WTC11 (cell line): ENCODE data around the gene CDA. TPM values are rescaled to one million over a fixed set of nuclear protein-coding genes. Genes with fewer than 3 reads are reported as not detected.

Experiments used
- ATAC-seq: fragments of 200-7000 bp; cut with Tn5 transposase; 2 replicates; pipeline ENCODE4 v1.10.0; 2021; ENCODE audit warnings: mild to moderate bottlenecking, moderate library complexity
- CTCF ChIA-PET: fragments of 300-600 bp; sonication (Branson Sonifier 250); formaldehyde crosslinking; loops from one replicate; lab custom pipeline; 2021; ENCODE audit warnings: antibody characterized with exemption; lab: Charles Lee
- POLR2A ChIA-PET: fragments of 350-600 bp; sonication (Branson Sonifier 250); formaldehyde crosslinking; loops from one replicate; lab custom pipeline; 2021; ENCODE audit warnings: antibody characterized with exemption; lab: Charles Lee
- DNase-seq: peaks from one replicate; pipeline ENCODE4 v3.0.0; 2021; ENCODE audit warnings: low spot score
- H3K27ac Mint-ChIP-seq: 2 replicates; pipeline ENCODE4 v1.8.0; 2021; ENCODE audit warnings: mixed read lengths
- H3K27me3 Mint-ChIP-seq: 2 replicates; pipeline ENCODE4 v1.8.0; 2021; ENCODE audit warnings: low read depth, mild to moderate bottlenecking, moderate library complexity, mixed read lengths
- H3K36me3 Mint-ChIP-seq: 2 replicates; pipeline ENCODE4 v1.8.0; 2021; ENCODE audit warnings: mixed read lengths
- H3K4me1 Mint-ChIP-seq: 2 replicates; pipeline ENCODE4 v1.8.0; 2022; ENCODE audit warnings: mixed read lengths
- H3K4me3 Mint-ChIP-seq: 2 replicates; pipeline ENCODE4 v1.8.0; 2021; ENCODE audit warnings: mild to moderate bottlenecking, moderate library complexity, mixed read lengths
- H3K9me3 Mint-ChIP-seq: 2 replicates; pipeline ENCODE4 v1.8.0; 2021; ENCODE audit warnings: mixed read lengths
- CBFB ChIP-seq: sonication (generic); formaldehyde crosslinking; IDR thresholded peaks from 2 replicates; pipeline ENCODE4 v1.8.1; 2022; ENCODE audit warnings: mild to moderate bottlenecking, low read depth, missing genetic modification reagents
- CDX4 ChIP-seq: fragments of 250-450 bp; sonication (Bioruptor Pico); IDR thresholded peaks from 2 replicates; pipeline ENCODE4 v1.9.0; 2021; ENCODE audit warnings: moderate library complexity, mild to moderate bottlenecking, inconsistent platforms, borderline replicate concordance
- CREM ChIP-seq: sonication (generic); formaldehyde crosslinking; IDR thresholded peaks from 2 replicates; pipeline ENCODE4 v1.8.1; 2022; ENCODE audit warnings: mild to moderate bottlenecking, missing genetic modification reagents, moderate library complexity
- CTCF ChIP-seq: fragments of 200-600 bp; IDR thresholded peaks from 2 replicates; pipeline ENCODE4 v1.8.0; 2022; ENCODE audit warnings: antibody characterized with exemption
- FOXK1 ChIP-seq: sonication (generic); formaldehyde crosslinking; IDR thresholded peaks from 2 replicates; pipeline ENCODE4 v1.8.0; 2022; ENCODE audit warnings: mild to moderate bottlenecking, moderate library complexity, missing genetic modification reagents
- JAZF1 ChIP-seq: fragments of 250-450 bp; sonication (Bioruptor Pico); IDR thresholded peaks from 2 replicates; pipeline ENCODE4 v1.9.0; 2021; ENCODE audit warnings: moderate library complexity, mild to moderate bottlenecking, inconsistent platforms
- MXD4 ChIP-seq: fragments of 250-450 bp; sonication (Bioruptor Pico); IDR thresholded peaks from 2 replicates; pipeline ENCODE4 v1.8.0; 2021; ENCODE audit warnings: mild to moderate bottlenecking, moderate library complexity, borderline replicate concordance
- NR1H2 ChIP-seq: sonication (generic); formaldehyde crosslinking; IDR thresholded peaks from 2 replicates; pipeline ENCODE4 v1.9.0; 2021; ENCODE audit warnings: mild to moderate bottlenecking, moderate library complexity, missing genetic modification reagents
- RELA ChIP-seq: sonication (generic); formaldehyde crosslinking; IDR thresholded peaks from 2 replicates; pipeline ENCODE4 v1.8.1; 2022; ENCODE audit warnings: missing genetic modification reagents, mild to moderate bottlenecking, borderline replicate concordance
- RORB ChIP-seq: fragments of 250-450 bp; sonication (Bioruptor Pico); IDR thresholded peaks from 2 replicates; pipeline ENCODE4 v1.9.0; 2021; ENCODE audit warnings: mild to moderate bottlenecking
- SMAD4 ChIP-seq: sonication (generic); formaldehyde crosslinking; IDR thresholded peaks from 2 replicates; pipeline ENCODE4 v1.8.0; 2022; ENCODE audit warnings: mild to moderate bottlenecking, missing genetic modification reagents
- TP53 ChIP-seq: sonication (generic); formaldehyde crosslinking; IDR thresholded peaks from 2 replicates; pipeline ENCODE4 v1.8.1; 2023; ENCODE audit warnings: mild to moderate bottlenecking, missing genetic modification reagents
- ZBTB21 ChIP-seq: sonication (generic); formaldehyde crosslinking; IDR thresholded peaks from 2 replicates; pipeline ENCODE4 v1.8.1; 2023; ENCODE audit warnings: mild to moderate bottlenecking, missing genetic modification reagents, borderline replicate concordance
- ZNF138 ChIP-seq: sonication (generic); formaldehyde crosslinking; conservative IDR thresholded peaks from 2 replicates; pipeline ENCODE4 v1.8.1; 2022; ENCODE audit warnings: mild to moderate bottlenecking, moderate library complexity, missing genetic modification reagents
- ZNF317 ChIP-seq: sonication (generic); formaldehyde crosslinking; IDR thresholded peaks from 2 replicates; pipeline ENCODE4 v1.8.1; 2023; ENCODE audit warnings: low read depth, mild to moderate bottlenecking, moderate library complexity, missing genetic modification reagents, borderline replicate concordance
- ZNF512 ChIP-seq: sonication (generic); formaldehyde crosslinking; IDR thresholded peaks from 2 replicates; pipeline ENCODE4 v1.8.1; 2022; ENCODE audit warnings: missing genetic modification reagents, borderline replicate concordance
- ZNF532 ChIP-seq: fragments of 250-450 bp; sonication (Bioruptor Pico); IDR thresholded peaks from 2 replicates; pipeline ENCODE4 v1.9.0; 2021; ENCODE audit warnings: mild to moderate bottlenecking, borderline replicate concordance
- ZSCAN18 ChIP-seq: fragments of 250-450 bp; sonication (Bioruptor Pico); IDR thresholded peaks from 2 replicates; pipeline ENCODE4 v2.1.2; 2022; ENCODE audit warnings: mild to moderate bottlenecking, moderate library complexity
- total RNA-seq: library from RNA; stranded (reverse); gene quantifications from 3 replicates; pipeline ENCODE4 v1.2.3, GENCODE V29; 2021

CDA gene
- total RNA-seq, 1 experiment from 2014 or later: 12.5 TPM

GRCh38 chr1:20640183-20640597 lies 51.3 kb downstream of the CDA start:
- Mint-ChIP-seq H3K4me3 (no peak overlapping the region), H3K27me3 (no peaks in the 10 kb centered on the region; the same call in 1 of the 2 replicates), H3K4me1 (peaks cover 16% of the 10 kb centered on the region), H3K9me3 (no peaks in the 10 kb centered on the region), H3K36me3 (peaks cover 6% of the 10 kb centered on the region; the same call in 1 of the 2 replicates), H3K27ac (peak overlapping the region; percentile 74; the same call in 1 of the 2 replicates)
- DNase-seq: peak; percentile 64
- CTCF ChIA-PET: interaction anchor here (1.1 to 3.5 kb wide), 3 partner anchors 65 to 88 kb away, joined by 5 to 37 read pairs (median 6); partner anchors contain the start of gene FAM43B
- peak; percentile 59 for ATAC-seq
- POLR2A ChIA-PET: no interaction called here
- no peak for TF ChIP-seq ZNF532
- peak; percentile 88 for TF ChIP-seq CTCF
- TF ChIP-seq JAZF1: no peak

- no peaks in the 10 kb centered on the region; the same call in 1 of the 2 replicates for H3K27me3 Mint-ChIP-seq
- no peak for TF ChIP-seq RELA (CRISPR knock-in tag)
- no peak for TF ChIP-seq CBFB
- TF ChIP-seq SMAD4 (CRISPR knock-in tag): no peak
- no peak for TF ChIP-seq ZNF317 (CRISPR knock-in tag)
- TF ChIP-seq ZBTB21 (CRISPR knock-in tag): no peak
- TF ChIP-seq MXD4 (CRISPR knock-in tag): no peak
- no peak for TF ChIP-seq ZSCAN18 (CRISPR knock-in tag)
- no peak for TF ChIP-seq ZNF138 (CRISPR knock-in tag)
- no peak for TF ChIP-seq CDX4
- no peak for TF ChIP-seq RORB (CRISPR knock-in tag)
- TF ChIP-seq FOXK1: no peak
- TF ChIP-seq NR1H2 (CRISPR knock-in tag): no peak
- no peak for TF ChIP-seq ZNF512 (CRISPR knock-in tag)
- no peak for TF ChIP-seq TP53 (CRISPR knock-in tag)
- no peak for TF ChIP-seq CREM
- DNase-seq: no peak
- POLR2A ChIA-PET: interaction anchor here (1.0 kb wide), 1 partner anchor 99 kb away, joined by 3 read pairs; no protein-coding TSS in a partner anchor
- peak overlapping the region; percentile 67 for H3K27ac Mint-ChIP-seq
- peaks cover 14% of the 10 kb centered on the region for H3K4me1 Mint-ChIP-seq
- H3K9me3 Mint-ChIP-seq: no peaks in the 10 kb centered on the region
- no peak overlapping the region for H3K4me3 Mint-ChIP-seq
- H3K36me3 Mint-ChIP-seq: peaks cover 6% of the 10 kb centered on the region; the same call in 1 of the 2 replicates
- ATAC-seq: peak; percentile 73
- CTCF ChIA-PET: interaction anchor here (0.5 to 3.5 kb wide), 10 partner anchors 8 to 543 kb away, joined by 3 to 37 read pairs (median 3); partner anchors contain the start of genes DDOST, PINK1 and SH2D5
Measured at GRCh38 chr1:20641975-20642374, 53.1 kb downstream of the CDA start.
